ENCODE measurements around the gene MTPN. TPM values are rescaled to one million over a fixed set of nuclear protein-coding genes. Genes with fewer than 3 reads are reported as not detected.

The MTPN gene
- total and polyA plus RNA-seq, 10 of the 15 experiments (the other 5 are each of a cell fraction or from before 2014, with no cell fraction given), result 38.7 to 146 (median 85.4) TPM

- Histone ChIP-seq H3K4me2 (ENCODE audit: control insufficient read depth, insufficient read depth) (peak overlapping the region; percentile 88), H3K79me2 (ENCODE audit: control insufficient read depth, insufficient read depth, low read length) (peaks cover 76% of the 10 kb centered on the region), H3K9me3 (replicated peaks; ENCODE audit: control insufficient read depth, insufficient read depth, low read length) (no peaks in the 10 kb centered on the region; the same call in 2 of the 3 replicates), H4K20me1 (ENCODE audit: control insufficient read depth, insufficient read depth) (0 out of 2 replicates have a peak, but pooled peaks cover 3% of the 10 kb centered on the region), H2AFZ (ENCODE audit: control insufficient read depth, low read depth, low read length) (no peak overlapping the region), H3K27ac (ENCODE audit: control insufficient read depth, insufficient read depth) (peak overlapping the region; percentile 96), H3K27me3 (replicated peaks in 1 of 2; ENCODE audit: control insufficient read depth in 2 of 2, insufficient read depth in 2 of 2, low read length in 1 of 2) (no peaks in the 10 kb centered on the region), H3K9ac (ENCODE audit: control insufficient read depth, insufficient read depth, low read length) (peak overlapping the region; percentile 58), H3K4me1 (ENCODE audit: control insufficient read depth, insufficient read depth, low read length) (peaks cover 24% of the 10 kb centered on the region), H3K36me3 (ENCODE audit: control insufficient read depth in 2 of 2, insufficient read depth in 2 of 2, low read length in 1 of 2) (peaks cover 0 to 5% of the 10 kb centered on the region in 2 experiments; a peak in 2 of 4 replicates), H3K4me3 (peak overlapping the region; percentile 97)
- 0% methylated on average over 1 of the region's 1 CpG for WGBS (ENCODE audit: insufficient coverage, insufficient replicate concordance, low lambda C conversion rate, missing lambda C conversion rate)
- intact Hi-C loops (cut with micrococcal nuclease; ENCODE audit: unreplicated experiment), result loop anchor here (5.0 to 10.0 kb wide), 4 partner anchors 33 to 470 kb away; partner anchors contain the start of gene STMP1
- no peak for FAIRE-seq
- RAD21 ChIA-PET (ENCODE audit: unreplicated experiment), result interaction anchor here (0.8 to 3.5 kb wide), 6 partner anchors 8 to 33 kb away, joined by 3 to 22 read pairs (median 8); no protein-coding TSS in a partner anchor
- POLR2A ChIA-PET, result interaction anchor here (0.6 to 4.3 kb wide), 4 partner anchors 8 to 42 kb away, joined by 3 to 27 read pairs (median 4); no protein-coding TSS in a partner anchor
- TF ChIP-seq MLLT1 (IDR thresholded peaks at IDR 0.05), result 0 out of 2 replicates have a peak, but pooled peaks have one; percentile 1
- no peak for TF ChIP-seq NFYA (IDR thresholded peaks at IDR 0.05; ENCODE audit: borderline replicate concordance, low read depth, low read length)
- TF ChIP-seq YBX1 (IDR thresholded peaks at IDR 0.05), result no peak
- CTCF ChIA-PET, result interaction anchor here (0.7 to 2.4 kb wide), 3 partner anchors 9 to 1741 kb away, joined by 3 to 10 read pairs (median 3); no protein-coding TSS in a partner anchor
- peak; percentile 7 for ATAC-seq
- SMC1A ChIA-PET (ENCODE audit: uncharacterized antibody, unreplicated experiment), result interaction anchor here (0.7 to 4.7 kb wide), 16 partner anchors 8 to 302 kb away, joined by 3 to 32 read pairs (median 3); no protein-coding TSS in a partner anchor
- in situ Hi-C loops (cut with MboI), result loop anchor here (10.0 to 25.0 kb wide), 2 partner anchors 310 to 987 kb away; partner anchors contain the start of genes AGBL3 and STMP1
- DNase-seq (ENCODE audit: low read depth, low spot score), result no peak
- BruUV-seq (replicated peaks), result no TSS peak
Observed at GRCh38 chr7:135974667-135975066, 2.5 kb downstream of the MTPN start.

GRCh38 chr7:135971366-135971725 is 5.8 kb downstream of the MTPN start:
- no peak overlapping the region for H3K9ac ChIP-seq (ENCODE audit: control insufficient read depth, insufficient read depth, low read length)
- in situ Hi-C loops (cut with MboI) (loop anchor here (10.0 to 25.0 kb wide), 2 partner anchors 307 to 984 kb away; partner anchors contain the start of genes AGBL3 and STMP1), intact Hi-C loops (cut with micrococcal nuclease; ENCODE audit: unreplicated experiment) (loop anchor here (5.0 to 10.0 kb wide), 4 partner anchors 34 to 467 kb away; partner anchors contain the start of gene STMP1)
- TF ChIP-seq RFX5 (IDR thresholded peaks at IDR 0.05; ENCODE audit: low read depth, low read length) (no peak), RELB (IDR thresholded peaks at IDR 0.05; ENCODE audit: low read depth) (0 out of 2 replicates have a peak, but pooled peaks have one; percentile 1), STAT3 (IDR thresholded peaks at IDR 0.05; ENCODE audit: low read depth, low read length) (no peak)
- peaks cover 20% of the 10 kb centered on the region; the same call in 1 of the 2 replicates for H3K4me1 ChIP-seq (ENCODE audit: control insufficient read depth, insufficient read depth, low read length)
- ChIA-PET RAD21 (ENCODE audit: unreplicated experiment) (interaction anchor here (1.2 kb wide), 1 partner anchor 28 kb away, joined by 3 read pairs; no protein-coding TSS in a partner anchor), SMC1A (ENCODE audit: uncharacterized antibody, unreplicated experiment) (interaction anchor here (0.6 to 2.1 kb wide), 6 partner anchors 9 to 307 kb away, joined by 3 to 10 read pairs (median 5); no protein-coding TSS in a partner anchor), POLR2A (interaction anchor here (0.6 kb wide), 1 partner anchor 1323 kb away, joined by 3 read pairs; no protein-coding TSS in a partner anchor), CTCF (no interaction called here)
- peak overlapping the region; percentile 41 for H3K27ac ChIP-seq (ENCODE audit: control insufficient read depth, insufficient read depth)
- DNase-seq (ENCODE audit: low read depth, low spot score) (no peak), ATAC-seq (peak; percentile 13), FAIRE-seq (no peak)
- no peaks in the 10 kb centered on the region; the same call in 2 of the 3 replicates for H3K9me3 ChIP-seq (replicated peaks; ENCODE audit: control insufficient read depth, insufficient read depth, low read length)
- 0 out of 2 replicates have a peak, but pooled peaks cover 3% of the 10 kb centered on the region for H4K20me1 ChIP-seq (ENCODE audit: control insufficient read depth, insufficient read depth)
- H2AFZ ChIP-seq (ENCODE audit: control insufficient read depth, low read depth, low read length), result no peak overlapping the region
- no peak overlapping the region for H3K4me3 ChIP-seq
- BruUV-seq (replicated peaks), result no TSS peak
- H3K27me3 ChIP-seq (replicated peaks in 1 of 2; ENCODE audit: control insufficient read depth in 2 of 2, insufficient read depth in 2 of 2, low read length in 1 of 2), result no peaks in the 10 kb centered on the region
- H3K4me2 ChIP-seq (ENCODE audit: control insufficient read depth, insufficient read depth), result peak overlapping the region; percentile 28
- H3K79me2 ChIP-seq (ENCODE audit: control insufficient read depth, insufficient read depth, low read length), result peaks cover 94% of the 10 kb centered on the region
- H3K36me3 ChIP-seq (ENCODE audit: control insufficient read depth in 2 of 2, insufficient read depth in 2 of 2, low read length in 1 of 2), result peaks cover 0 to 14% of the 10 kb centered on the region in 2 experiments; a peak in 2 of 4 replicates

Data from GM12878 (cell line).